Activated T-helper 1 cell treated with Interleukin-2 at 50 U/mL for 16 hours (primary cell): Measurements from ENCODE around the gene CARD9.
"Not testable (repeated sequence)": the region's sequence is repeated elsewhere in the genome, so short reads cannot be mapped to it uniquely, and the experiment has no call there.

Source experiments
- DNase-seq: peaks from one replicate; pipeline ENCODE4 v3.0.0-alpha.2; 2020; ENCODE audit warnings: low read depth

The CARD9 gene

GRCh38 chr9:136373300-136374182 lies at the start of gene CARD9:
Gene CARD9 (minus strand): TSS chr9:136373669. CDS start chr9:136372078, 1,591 bp downstream.
- DNase-seq: no peak

- no peak for DNase-seq
Observed at GRCh38 chr9:136422876-136423275, 49.4 kb upstream of the CARD9 start.

- no peak for DNase-seq
Observed at GRCh38 chr9:136421791-136422190, 48.3 kb upstream of the CARD9 start.

GRCh38 chr9:136419092-136419420 lies 45.6 kb upstream of the CARD9 start:
- no peak for DNase-seq

DNA sequence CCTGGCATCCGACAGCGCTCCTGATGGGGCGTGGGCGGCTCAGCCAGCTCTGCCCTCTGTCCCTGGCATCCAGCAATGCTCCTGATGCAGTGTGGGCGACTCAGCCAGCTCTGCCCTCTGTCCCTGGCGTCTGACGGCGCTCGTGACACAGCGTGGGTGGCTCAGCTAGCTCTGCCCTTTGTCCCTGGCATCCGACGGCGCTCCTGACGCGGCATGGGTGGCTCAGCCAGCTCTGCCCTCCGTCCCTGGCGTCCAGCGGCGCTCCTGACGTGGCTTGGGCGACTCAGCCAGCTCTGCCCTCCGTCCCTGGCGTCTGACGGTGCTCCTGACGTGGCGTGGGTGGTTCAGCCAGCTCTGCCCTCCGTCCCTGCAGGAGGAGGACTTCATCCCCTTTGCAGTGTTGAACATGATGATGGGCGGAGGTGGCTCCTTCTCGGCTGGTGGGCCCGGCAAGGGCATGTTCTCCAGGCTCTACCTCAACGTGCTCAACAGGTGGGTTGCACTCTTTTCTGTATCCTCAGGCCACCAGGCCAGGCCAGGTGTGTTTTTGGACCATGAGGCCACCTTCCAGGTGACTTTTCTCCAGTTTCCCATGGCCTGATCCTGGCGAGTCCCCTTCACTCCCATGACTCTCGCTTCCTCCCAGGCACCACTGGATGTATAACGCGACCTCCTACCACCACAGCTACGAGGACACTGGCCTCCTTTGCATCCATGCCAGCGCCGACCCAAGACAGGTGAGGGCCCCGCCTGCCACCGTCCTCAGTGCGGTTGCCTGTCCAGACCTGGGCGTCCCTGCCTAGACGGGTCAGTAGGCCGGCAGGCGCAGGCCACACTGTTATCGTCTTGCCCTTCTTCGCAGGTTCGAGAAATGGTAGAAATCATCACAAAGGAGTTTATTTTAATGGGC lies 45.0 kb upstream of the CARD9 start:
- no peak for DNase-seq

DNA sequence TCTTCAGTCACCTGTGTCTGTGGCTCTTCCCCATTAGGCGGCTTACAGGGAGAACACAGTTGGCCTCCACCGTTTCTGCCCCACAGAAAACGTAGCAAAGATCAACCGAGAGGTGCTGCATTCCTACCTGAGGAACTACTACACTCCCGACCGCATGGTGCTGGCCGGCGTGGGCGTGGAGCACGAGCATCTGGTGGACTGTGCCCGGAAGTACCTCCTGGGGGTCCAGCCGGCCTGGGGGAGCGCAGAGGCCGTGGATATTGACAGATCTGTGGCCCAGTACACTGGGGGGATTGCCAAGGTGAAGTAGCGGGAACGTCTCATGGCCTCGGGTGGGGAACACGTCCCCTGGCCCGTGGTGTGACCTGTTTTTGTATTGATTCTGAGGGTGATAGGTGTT lies 43.4 kb upstream of the CARD9 start:
- DNase-seq: no peak

GRCh38 chr9:136416427-136416826 lies 43.0 kb upstream of the CARD9 start:
- no peak for DNase-seq

DNA sequence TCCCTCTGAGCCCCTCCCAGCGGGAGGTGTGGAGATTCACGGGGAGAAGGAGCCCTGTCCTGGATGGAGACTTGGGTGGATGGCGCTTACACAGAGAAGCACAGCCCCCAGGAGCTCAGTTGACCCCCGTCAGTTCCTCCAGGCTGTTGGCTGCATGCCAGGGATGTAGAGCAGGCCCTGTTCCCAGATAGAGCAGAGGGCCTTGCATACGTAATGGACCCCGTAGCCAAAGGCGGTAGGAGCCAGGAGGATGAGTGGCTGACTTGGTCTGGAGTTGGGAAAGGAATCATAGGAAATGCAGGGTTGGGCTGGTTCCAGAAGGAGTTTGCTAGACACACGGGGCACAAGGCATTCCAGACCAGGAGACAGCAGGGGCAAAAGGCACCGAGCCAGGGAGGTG lies 39.5 kb upstream of the CARD9 start:
- no peak for DNase-seq

DNA sequence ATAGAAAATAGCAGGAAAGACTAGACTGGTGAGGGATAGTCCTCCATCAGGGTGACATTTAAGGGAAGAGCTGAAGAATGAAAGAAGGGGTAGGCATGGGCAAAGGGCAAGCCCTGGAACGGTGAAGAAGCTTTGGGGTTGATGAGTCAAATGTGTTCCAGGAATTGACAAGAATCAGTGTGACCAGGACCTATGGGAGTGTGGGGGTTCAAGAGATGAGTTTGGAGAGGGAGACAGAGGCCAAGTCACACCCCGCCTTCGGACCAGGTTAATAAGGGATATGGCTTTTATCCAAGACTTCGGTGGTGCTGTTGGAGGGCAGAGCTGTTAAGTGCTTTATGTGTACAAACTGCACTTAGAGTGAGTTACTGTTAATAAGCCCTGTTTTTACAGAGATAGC lies 37.9 kb upstream of the CARD9 start:
- no peak for DNase-seq

GRCh38 chr9:136410500-136411287 lies 37.2 kb upstream of the CARD9 start, which contains the start of the genes ENTR1 and PMPCA:
Gene ENTR1 (minus strand): TSS chr9:136410614. CDS start chr9:136410397, 217 bp downstream.
Gene PMPCA (plus strand): TSS chr9:136410658. CDS start chr9:136410669, 11 bp downstream.
- DNase-seq: peak; percentile 91

GRCh38 chr9:136409557-136410455 lies 36.3 kb upstream of the CARD9 start:
- no peak for DNase-seq

GRCh38 chr9:136407911-136408310 lies 34.4 kb upstream of the CARD9 start:
- DNase-seq: no peak

GRCh38 chr9:136407061-136407460 lies 33.6 kb upstream of the CARD9 start:
- not testable (repeated sequence) for DNase-seq

DNA sequence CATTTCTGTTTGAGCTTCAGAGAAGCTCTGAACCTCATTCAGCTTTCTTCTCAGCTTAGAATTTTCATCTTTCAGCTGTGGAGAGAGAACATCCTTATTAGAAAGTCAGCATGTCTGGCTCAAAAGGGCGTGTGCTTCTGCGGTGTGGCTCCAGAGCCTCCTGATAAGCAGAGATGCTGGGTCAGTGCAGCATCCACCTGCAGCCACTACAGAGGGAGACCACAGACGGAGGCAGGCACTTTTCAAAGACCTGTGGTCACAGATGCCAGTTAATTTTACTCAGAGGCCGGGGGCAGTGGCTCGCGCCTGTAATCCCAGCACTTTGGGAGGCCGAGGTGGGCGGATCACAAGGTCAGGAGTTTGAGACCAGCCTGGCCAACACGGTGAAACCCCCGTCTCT lies 32.4 kb upstream of the CARD9 start:
- DNase-seq: not testable (repeated sequence)

GRCh38 chr9:136405481-136405880 lies 32.0 kb upstream of the CARD9 start:
- DNase-seq: no peak

DNA sequence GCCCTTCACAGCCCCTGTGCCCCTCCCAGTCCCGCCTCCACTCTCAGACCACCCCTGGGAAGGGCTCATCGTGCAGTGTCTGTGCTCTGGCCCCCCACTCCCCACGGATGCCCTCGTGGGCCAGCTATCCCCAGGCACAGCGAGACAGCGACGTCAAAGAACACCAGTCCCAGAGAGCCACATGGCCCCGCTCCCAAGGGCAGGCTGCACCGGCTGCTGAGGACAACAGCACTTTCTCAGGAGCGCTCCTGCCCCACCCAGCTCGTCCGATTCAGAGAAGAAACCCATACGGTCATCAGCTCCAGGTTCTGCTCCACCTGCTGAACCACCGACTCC lies 31.3 kb upstream of the CARD9 start:
- no peak for DNase-seq

- DNase-seq: no peak
Observed at GRCh38 chr9:136403915-136404800, 30.7 kb upstream of the CARD9 start.

- DNase-seq: peak; percentile 56
Observed at GRCh38 chr9:136403538-136403914, 30.1 kb upstream of the CARD9 start.

DNA sequence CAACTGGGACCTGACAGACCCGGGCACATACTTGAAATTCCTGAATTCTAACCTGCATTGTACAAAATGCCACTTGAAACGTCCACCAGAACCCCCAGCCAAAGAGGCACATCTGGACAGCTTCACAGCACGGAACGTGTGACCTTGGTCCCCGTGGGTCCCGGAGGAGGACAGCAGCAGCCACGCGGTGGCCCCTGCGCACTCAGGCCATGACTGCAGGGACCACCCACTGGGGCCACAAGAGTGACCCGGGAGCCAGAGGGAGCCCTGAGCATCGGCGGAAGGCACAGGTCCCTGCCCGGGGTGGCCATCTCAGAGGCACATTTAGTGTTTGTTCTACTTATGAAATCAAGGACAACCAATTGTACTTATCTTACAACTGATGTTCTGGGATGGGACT lies 28.6 kb upstream of the CARD9 start:
- no peak for DNase-seq
